CD14-positive monocyte (primary cell): ENCODE results near the gene CHRNG. TPM values are rescaled to one million over a fixed set of nuclear protein-coding genes. Genes with fewer than 3 reads are reported as not detected.

Experiments used
- DNase-seq, 3 donors: peaks; one replicate each; pipeline ENCODE4 v3.0.0-alpha.2; 2011 to 2022
- H2AFZ ChIP-seq: 2 replicates; pipeline ENCODE4 v1.6.0; 2012; ENCODE audit warnings: mild to moderate bottlenecking, low read depth, low read length, inconsistent platforms; ENCODE audit not compliant: insufficient read depth, poor library complexity, severe bottlenecking
- H3K27ac ChIP-seq, 2 donors: 1 replicate in 1 of 2; 2 replicates in 1 of 2; pipeline ENCODE4 v1.5.1; 2012 to 2013; ENCODE audit warnings: low read length in 2 of 2, control low read depth in 1 of 2, inconsistent platforms in 1 of 2, low read depth in 1 of 2, mild to moderate bottlenecking in 1 of 2
- H3K27me3 ChIP-seq, 2 donors: one replicate each; pipeline versions ENCODE4 v1.6.0 to v1.6.1; 2011 to 2013; ENCODE audit warnings: low read length in 2 of 2; ENCODE audit not compliant: control insufficient read depth in 2 of 2, insufficient read depth in 2 of 2
- H3K36me3 ChIP-seq, 2 donors: replicated peaks in 1 of 2; 1 replicate in 1 of 2; 2 replicates in 1 of 2; pipeline versions ENCODE4 v1.5.1 to v1.6.1; 2012 to 2013; ENCODE audit warnings: low read length in 2 of 2, control low read depth in 1 of 2, inconsistent platforms in 1 of 2, mild to moderate bottlenecking in 1 of 2; ENCODE audit not compliant: insufficient read depth in 2 of 2, control insufficient read depth in 1 of 2
- H3K4me1 ChIP-seq, 2 donors: 1 replicate in 1 of 2; 2 replicates in 1 of 2; pipeline versions ENCODE4 v1.5.1 to v1.6.1; 2012 to 2013; ENCODE audit warnings: low read length in 2 of 2, control low read depth in 1 of 2, inconsistent platforms in 1 of 2, mild to moderate bottlenecking in 1 of 2, moderate library complexity in 1 of 2; ENCODE audit not compliant: insufficient read depth in 2 of 2, control insufficient read depth in 1 of 2
- H3K4me2 ChIP-seq: replicated peaks from 2 replicates; pipeline ENCODE3; 2012; ENCODE audit warnings: low read length, moderate library complexity, mild to moderate bottlenecking; ENCODE audit not compliant: poor library complexity, severe bottlenecking; ENCODE audit errors: extremely low read depth
- H3K4me3 ChIP-seq, 3 experiments: fragments of 200-600 bp in 1 of 3; sonication (generic) in 1 of 3; replicated peaks in 1 of 3; 1 replicate in 2 of 3; 2 replicates in 1 of 3; pipeline ENCODE4 v1.5.1; 2011 to 2013; ENCODE audit warnings: low read length in 3 of 3, mild to moderate bottlenecking in 3 of 3, control low read depth in 2 of 3, low read depth in 2 of 3, inconsistent platforms in 1 of 3, moderate library complexity in 1 of 3
- H3K79me2 ChIP-seq: 2 replicates; pipeline ENCODE4 v1.6.0; 2012; ENCODE audit warnings: mild to moderate bottlenecking, control low read depth, inconsistent platforms, low read length, moderate library complexity; ENCODE audit not compliant: insufficient read depth
- H3K9ac ChIP-seq: 2 replicates; pipeline ENCODE4 v1.6.0; 2017; ENCODE audit warnings: low read length, mild to moderate bottlenecking; ENCODE audit not compliant: insufficient read depth, poor library complexity, severe bottlenecking
- H3K9me3 ChIP-seq, 2 donors: replicated peaks in 1 of 2; 1 replicate in 1 of 2; 2 replicates in 1 of 2; pipeline versions ENCODE4 v1.5.1 to v1.6.1; 2012 to 2013; ENCODE audit warnings: low read length in 2 of 2, control low read depth in 1 of 2; ENCODE audit not compliant: control insufficient read depth in 1 of 2, insufficient read depth in 1 of 2
- H4K20me1 ChIP-seq: 2 replicates; pipeline ENCODE4 v1.6.0; 2012; ENCODE audit warnings: mild to moderate bottlenecking, low read length, control low read depth, moderate library complexity; ENCODE audit not compliant: insufficient read depth
- H3K27ac Mint-ChIP-seq, 7 donors: one replicate each; pipeline ENCODE4 v1.8.0; 2020; ENCODE audit warnings: mild to moderate bottlenecking in 7 of 7, mixed read lengths in 7 of 7, moderate library complexity in 6 of 7, inconsistent platforms in 2 of 7
- H3K27me3 Mint-ChIP-seq, 3 donors: one replicate each; pipeline ENCODE4 v1.8.0; 2021 to 2022; ENCODE audit warnings: low read depth in 3 of 3, mild to moderate bottlenecking in 3 of 3, mixed read lengths in 3 of 3, moderate library complexity in 3 of 3, inconsistent platforms in 1 of 3
- H3K36me3 Mint-ChIP-seq, 2 donors: one replicate each; pipeline ENCODE4 v1.8.0; 2020; ENCODE audit warnings: mixed read lengths in 2 of 2, inconsistent platforms in 1 of 2, mild to moderate bottlenecking in 1 of 2
- H3K4me1 Mint-ChIP-seq: one replicate; pipeline ENCODE4 v1.8.0; 2020; ENCODE audit warnings: mild to moderate bottlenecking, mixed read lengths
- H3K4me3 Mint-ChIP-seq, 2 donors: one replicate each; pipeline ENCODE4 v1.8.0; 2020; ENCODE audit warnings: mild to moderate bottlenecking in 2 of 2, mixed read lengths in 2 of 2, moderate library complexity in 1 of 2
- H3K9me3 Mint-ChIP-seq, 7 donors: one replicate each; pipeline ENCODE4 v1.8.0; 2020 to 2022; ENCODE audit warnings: mixed read lengths in 7 of 7, mild to moderate bottlenecking in 6 of 7, moderate library complexity in 6 of 7, inconsistent platforms in 2 of 7
- WGBS: methylation state at CpG from one replicate; pipeline ENCODE4 v1.1.5; 2013; ENCODE audit warnings: missing lambda C conversion rate; ENCODE audit not compliant: insufficient coverage; 5-methylcytosine and 5-hydroxymethylcytosine counted together
- intact Hi-C, 2 donors: fragments of 100-400 bp; cut with micrococcal nuclease; formaldehyde crosslinking; loops; one replicate each; pipeline versions ENCODE4 v1.15.0 to v1.15.1; 2023
- polyA plus RNA-seq, 3 donors: library from polyadenylated mRNA; depleted of rRNA in 1 of 3; unstranded in 2 of 3; stranded (reverse) in 1 of 3; fragments of 300-500 nt in 2 of 3; fragments of >200 nt in 1 of 3; fragmentation: Illumina TruSeq in 2 of 3; gene quantifications; 1 replicate in 2 of 3; 2 replicates in 1 of 3; pipeline ENCODE4 v1.2.3, GENCODE V29; 2012 to 2021
- TF ChIP-seq, protein P1 (sequence below): fragments of 200-600 bp; IDR thresholded peaks from one replicate; pipeline ENCODE4 v1.8.0; 2022; ENCODE audit warnings: antibody characterized with exemption, mild to moderate bottlenecking

CHRNG gene
- polyA plus RNA-seq, 3 donors = not detected

DNA sequence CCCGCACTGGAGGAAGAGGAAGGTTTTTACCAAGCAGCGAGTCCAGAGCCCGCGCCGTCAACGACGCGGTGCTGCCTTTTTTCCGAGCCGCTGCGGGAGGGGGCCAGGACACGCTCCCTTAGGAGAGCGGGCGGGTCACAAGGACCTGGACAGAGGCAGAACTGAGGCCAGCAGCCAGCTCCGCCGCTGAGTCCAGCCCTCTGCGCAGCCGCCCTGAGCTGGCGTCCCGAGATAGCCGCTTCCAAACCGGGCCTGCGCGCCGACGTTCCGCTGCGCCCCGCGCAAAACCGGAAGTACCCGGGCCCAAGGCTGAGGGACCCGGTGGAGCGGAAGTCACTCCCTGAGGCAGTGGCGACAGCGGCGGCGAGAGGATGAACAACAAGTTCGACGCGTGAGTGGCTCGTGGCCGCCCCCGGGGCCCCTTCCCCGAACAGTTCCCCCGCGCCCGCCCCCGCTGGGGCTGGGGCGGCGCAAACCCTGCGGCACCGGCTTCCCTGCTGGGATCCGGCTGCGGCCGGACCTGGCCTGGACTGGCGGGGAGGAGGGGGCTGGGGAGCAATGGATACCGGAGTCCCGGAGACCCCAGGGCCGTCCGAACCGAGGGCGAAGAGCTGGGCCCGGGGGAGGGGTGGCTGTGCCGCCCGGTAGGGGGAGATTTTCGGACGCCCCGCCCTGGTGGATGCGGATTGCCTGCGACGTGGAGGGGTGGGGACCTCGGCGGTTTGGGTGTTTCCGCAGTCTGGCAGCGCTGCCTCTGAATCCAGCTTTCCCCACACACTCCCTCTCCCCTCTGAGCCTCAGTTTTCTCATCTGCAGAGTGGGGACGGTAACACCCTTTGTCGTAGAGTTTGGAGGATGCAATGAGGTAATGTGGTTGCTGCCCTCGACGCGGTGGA is 11.1 kb downstream of the CHRNG start, which contains the start of the genes EIF4E2 and TIGD1:
EIF4E2 (plus strand) TSS at position 336 of the 896 bp plus-strand sequence; CDS start at position 372, 36 bp downstream.
TIGD1 (minus strand) TSS at position 204 of the 896 bp plus-strand sequence. CDS start 675 bp downstream, outside the sequence.
- peak; percentile 90 to 94 (median 93) for DNase-seq
- no peaks in the 10 kb centered on the region for H3K9me3 Mint-ChIP-seq

More for the DNA sequence above, 11.1 kb downstream of the CHRNG start, which contains the start of the genes EIF4E2 and TIGD1:
- peak within 1 kb of the TSS; percentile 94 for H3K4me2 ChIP-seq
- intact Hi-C loops = loop anchor here (2.0 to 10.0 kb wide), 3 partner anchors 144 to 1086 kb away; partner anchors contain the start of genes GIGYF2 (in 2 of the 2) and NCL (in 1 of the 2)
- Mint-ChIP-seq H3K27me3 (peaks cover 0 to 1% (median 0%) of the 10 kb centered on the region in 3 donors), H3K4me3 (peak within 1 kb of the TSS; percentile 97 to 99), H3K36me3 (peaks cover 21 to 49% of the 10 kb centered on the region in 2 donors), H3K4me1 (peaks cover 71% of the 10 kb centered on the region), H3K27ac (peak within 1 kb of the TSS; percentile 95 to 98 (median 96))
- H3K36me3 ChIP-seq = peaks cover 0 to 34% of the 10 kb centered on the region in 2 donors
- peaks cover 86% of the 10 kb centered on the region for H3K79me2 ChIP-seq
- H3K4me3 ChIP-seq = peak within 1 kb of the TSS; percentile 64 to 88 (median 74)
- H3K4me1 ChIP-seq = peaks cover 46 to 62% of the 10 kb centered on the region in 2 donors
- peaks cover 63% of the 10 kb centered on the region for H4K20me1 ChIP-seq
- peak within 1 kb of the TSS; percentile 97 for H3K9ac ChIP-seq
- H3K27me3 ChIP-seq = no peaks in the 10 kb centered on the region
- peak within 1 kb of the TSS; percentile 94 for H3K27ac ChIP-seq
- TF ChIP-seq, protein P1, sequence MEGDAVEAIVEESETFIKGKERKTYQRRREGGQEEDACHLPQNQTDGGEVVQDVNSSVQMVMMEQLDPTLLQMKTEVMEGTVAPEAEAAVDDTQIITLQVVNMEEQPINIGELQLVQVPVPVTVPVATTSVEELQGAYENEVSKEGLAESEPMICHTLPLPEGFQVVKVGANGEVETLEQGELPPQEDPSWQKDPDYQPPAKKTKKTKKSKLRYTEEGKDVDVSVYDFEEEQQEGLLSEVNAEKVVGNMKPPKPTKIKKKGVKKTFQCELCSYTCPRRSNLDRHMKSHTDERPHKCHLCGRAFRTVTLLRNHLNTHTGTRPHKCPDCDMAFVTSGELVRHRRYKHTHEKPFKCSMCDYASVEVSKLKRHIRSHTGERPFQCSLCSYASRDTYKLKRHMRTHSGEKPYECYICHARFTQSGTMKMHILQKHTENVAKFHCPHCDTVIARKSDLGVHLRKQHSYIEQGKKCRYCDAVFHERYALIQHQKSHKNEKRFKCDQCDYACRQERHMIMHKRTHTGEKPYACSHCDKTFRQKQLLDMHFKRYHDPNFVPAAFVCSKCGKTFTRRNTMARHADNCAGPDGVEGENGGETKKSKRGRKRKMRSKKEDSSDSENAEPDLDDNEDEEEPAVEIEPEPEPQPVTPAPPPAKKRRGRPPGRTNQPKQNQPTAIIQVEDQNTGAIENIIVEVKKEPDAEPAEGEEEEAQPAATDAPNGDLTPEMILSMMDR = peak; percentile 43
- no peaks in the 10 kb centered on the region for H3K9me3 ChIP-seq
- WGBS = under 1% methylated on average over 64 of the region's 81 CpGs
- peak within 1 kb of the TSS; percentile 88 for H2AFZ ChIP-seq
